Measurements from ENCODE around the gene IL23A. TPM values are rescaled to one million over a fixed set of nuclear protein-coding genes. Genes with fewer than 3 reads are reported as not detected.

Gene IL23A
- 6.2 TPM for polyA plus RNA-seq (2012; ENCODE audit: low read depth, missing spikeins)

- TF ChIP-seq PAX5 (IDR thresholded peaks at IDR 0.05; ENCODE audit: insufficient read depth, low read length, severe bottlenecking): no peak
- peak; percentile 44; the same call in 1 of the 2 replicates for TF ChIP-seq POLR2AphosphoS5 (IDR thresholded peaks at IDR 0.05; ENCODE audit: low read depth, low read length)
- TF ChIP-seq SPI1 (IDR thresholded peaks at IDR 0.05; ENCODE audit: low read depth, low read length): peak; percentile 29; the same call in 1 of the 2 replicates
- TF ChIP-seq TAF1 (IDR thresholded peaks at IDR 0.05; ENCODE audit: low read depth, low read length): no peak; the same call in 1 of the 2 replicates
- TF ChIP-seq POU2F2 (IDR thresholded peaks at IDR 0.05; ENCODE audit: low read depth, low read length): peak; percentile 61; the same call in 1 of the 2 replicates
- peak; percentile 60; the same call in 1 of the 2 replicates for TF ChIP-seq POLR2A (IDR thresholded peaks at IDR 0.05; ENCODE audit: low read depth, low read length)
- DNase-seq (ENCODE audit: insufficient read length, low spot score) (peak; percentile 21), FAIRE-seq (peak; percentile 80)
Observed at GRCh38 chr12:56338308-56339157, at the start of gene IL23A. TSS of gene IL23A (plus strand) at chr12:56338884. CDS start at chr12:56339045, 161 bp downstream.

GRCh38 chr12:56293795-56294194 is 44.9 kb upstream of the IL23A start:
- FAIRE-seq: no peak
- DNase-seq (ENCODE audit: insufficient read length, low spot score): no peak
- TF ChIP-seq TAF1 (IDR thresholded peaks at IDR 0.05; ENCODE audit: low read depth, low read length) (no peak), POLR2AphosphoS5 (IDR thresholded peaks at IDR 0.05; ENCODE audit: low read depth, low read length) (no peak), PAX5 (IDR thresholded peaks at IDR 0.05; ENCODE audit: insufficient read depth, low read length, severe bottlenecking) (no peak), POLR2A (IDR thresholded peaks at IDR 0.05; ENCODE audit: low read depth, low read length) (no peak), SPI1 (IDR thresholded peaks at IDR 0.05; ENCODE audit: low read depth, low read length) (no peak), POU2F2 (IDR thresholded peaks at IDR 0.05; ENCODE audit: low read depth, low read length) (no peak)

GRCh38 chr12:56296295-56296694 is 42.4 kb upstream of the IL23A start:
- FAIRE-seq: no peak

GRCh38 chr12:56297400-56297799 is 41.3 kb upstream of the IL23A start:
- TF ChIP-seq TAF1 (IDR thresholded peaks at IDR 0.05; ENCODE audit: low read depth, low read length) (no peak), POLR2AphosphoS5 (IDR thresholded peaks at IDR 0.05; ENCODE audit: low read depth, low read length) (no peak), PAX5 (IDR thresholded peaks at IDR 0.05; ENCODE audit: insufficient read depth, low read length, severe bottlenecking) (no peak), POU2F2 (IDR thresholded peaks at IDR 0.05; ENCODE audit: low read depth, low read length) (no peak), POLR2A (IDR thresholded peaks at IDR 0.05; ENCODE audit: low read depth, low read length) (no peak), SPI1 (IDR thresholded peaks at IDR 0.05; ENCODE audit: low read depth, low read length) (no peak)
- DNase-seq (ENCODE audit: insufficient read length, low spot score): no peak
- no peak for FAIRE-seq

More at GRCh38 chr12:56296295-56296694, 42.4 kb upstream of the IL23A start:
- TF ChIP-seq POLR2A (IDR thresholded peaks at IDR 0.05; ENCODE audit: low read depth, low read length) (no peak), PAX5 (IDR thresholded peaks at IDR 0.05; ENCODE audit: insufficient read depth, low read length, severe bottlenecking) (peak; percentile 66)
- DNase-seq (ENCODE audit: insufficient read length, low spot score): no peak

- TF ChIP-seq POU2F2 (IDR thresholded peaks at IDR 0.05; ENCODE audit: low read depth, low read length): no peak
- no peak for TF ChIP-seq PAX5 (IDR thresholded peaks at IDR 0.05; ENCODE audit: insufficient read depth, low read length, severe bottlenecking)
- no peak for TF ChIP-seq POLR2A (IDR thresholded peaks at IDR 0.05; ENCODE audit: low read depth, low read length)
- TF ChIP-seq SPI1 (IDR thresholded peaks at IDR 0.05; ENCODE audit: low read depth, low read length): no peak
Observed at GRCh38 chr12:56298828-56299227, 39.9 kb upstream of the IL23A start.

GRCh38 chr12:56299308-56299852 is 39.3 kb upstream of the IL23A start:
- FAIRE-seq: peak; percentile 56
- no peak for DNase-seq (ENCODE audit: insufficient read length, low spot score)
- TF ChIP-seq PAX5 (IDR thresholded peaks at IDR 0.05; ENCODE audit: insufficient read depth, low read length, severe bottlenecking) (no peak), TAF1 (IDR thresholded peaks at IDR 0.05; ENCODE audit: low read depth, low read length) (no peak), POU2F2 (IDR thresholded peaks at IDR 0.05; ENCODE audit: low read depth, low read length) (no peak), SPI1 (IDR thresholded peaks at IDR 0.05; ENCODE audit: low read depth, low read length) (no peak), POLR2AphosphoS5 (IDR thresholded peaks at IDR 0.05; ENCODE audit: low read depth, low read length) (no peak), POLR2A (IDR thresholded peaks at IDR 0.05; ENCODE audit: low read depth, low read length) (no peak)

More at GRCh38 chr12:56298828-56299227, 39.9 kb upstream of the IL23A start:
- FAIRE-seq (no peak), DNase-seq (ENCODE audit: insufficient read length, low spot score) (no peak)

- DNase-seq (ENCODE audit: insufficient read length, low spot score) (peak; percentile 85), FAIRE-seq (peak; percentile 85)
- no peak for TF ChIP-seq POU2F2 (IDR thresholded peaks at IDR 0.05; ENCODE audit: low read depth, low read length)
- TF ChIP-seq TAF1 (IDR thresholded peaks at IDR 0.05; ENCODE audit: low read depth, low read length): peak; percentile 81
- no peak for TF ChIP-seq SPI1 (IDR thresholded peaks at IDR 0.05; ENCODE audit: low read depth, low read length)
- peak; percentile 19 for TF ChIP-seq PAX5 (IDR thresholded peaks at IDR 0.05; ENCODE audit: insufficient read depth, low read length, severe bottlenecking)
- TF ChIP-seq POLR2AphosphoS5 (IDR thresholded peaks at IDR 0.05; ENCODE audit: low read depth, low read length): peak; percentile 74
- peak; percentile 48; the same call in 1 of the 2 replicates for TF ChIP-seq POLR2A (IDR thresholded peaks at IDR 0.05; ENCODE audit: low read depth, low read length)
Observed at GRCh38 chr12:56299853-56300643, 38.6 kb upstream of the IL23A start, which contains the start of gene CS. TSS of gene CS (minus strand) at chr12:56300330. CDS start at chr12:56300201, 129 bp downstream.

- TF ChIP-seq TAF1 (IDR thresholded peaks at IDR 0.05; ENCODE audit: low read depth, low read length) (no peak), POLR2AphosphoS5 (IDR thresholded peaks at IDR 0.05; ENCODE audit: low read depth, low read length) (no peak), PAX5 (IDR thresholded peaks at IDR 0.05; ENCODE audit: insufficient read depth, low read length, severe bottlenecking) (no peak), POLR2A (IDR thresholded peaks at IDR 0.05; ENCODE audit: low read depth, low read length) (no peak), SPI1 (IDR thresholded peaks at IDR 0.05; ENCODE audit: low read depth, low read length) (no peak), POU2F2 (IDR thresholded peaks at IDR 0.05; ENCODE audit: low read depth, low read length) (no peak)
- DNase-seq (ENCODE audit: insufficient read length, low spot score) (no peak), FAIRE-seq (no peak)
Observed at GRCh38 chr12:56300644-56301464, 37.8 kb upstream of the IL23A start.
